ENCODE results near the gene SLC2A2.
A peak's percentile ranks its signal among the peaks of the same experiment; 100 is the strongest.
"Not testable (repeated sequence)": the region's sequence is repeated elsewhere in the genome, so short reads cannot be mapped to it uniquely, and the experiment has no call there.

The SLC2A2 gene

DNA sequence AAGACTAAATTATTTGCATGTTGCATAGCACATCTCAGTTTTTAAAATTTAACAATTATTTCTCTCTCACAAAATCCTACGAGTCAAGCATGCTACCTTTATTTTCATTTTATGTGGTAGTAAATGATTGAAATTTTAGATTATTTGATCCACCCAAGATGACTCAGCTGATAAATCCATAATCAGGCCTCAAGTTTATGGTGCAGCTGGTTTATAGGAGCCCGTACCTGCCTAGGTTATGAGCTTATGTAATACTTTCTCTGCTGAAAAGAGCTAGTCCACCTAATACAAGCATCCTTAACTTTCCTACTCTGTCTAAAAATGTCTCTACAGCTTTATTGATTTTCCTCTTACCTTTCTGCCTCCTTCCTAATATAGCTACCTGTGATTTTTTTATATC, 41.2 kb downstream of the SLC2A2 start:
- DNase-seq, result no peak

- DNase-seq, result no peak
Measured at GRCh38 chr3:170982733-170983132, 43.8 kb downstream of the SLC2A2 start.

DNA sequence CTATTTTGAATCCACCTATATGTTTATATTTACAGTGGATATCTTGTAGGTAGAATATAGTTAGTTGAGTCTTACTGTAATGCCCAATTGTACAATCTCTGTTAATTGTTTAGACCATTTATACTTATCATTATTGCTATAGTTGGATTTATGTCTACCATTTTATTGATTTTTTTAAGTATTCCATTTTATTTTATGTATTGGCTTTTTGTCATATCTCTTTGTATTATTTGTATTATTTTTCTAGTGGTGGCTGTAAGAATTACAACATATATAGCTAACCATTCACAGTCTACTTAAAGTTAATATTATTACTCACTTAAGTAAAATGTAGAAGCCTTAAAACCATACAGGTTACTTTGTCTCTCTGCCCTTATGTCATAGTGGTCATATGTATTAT, 46.1 kb downstream of the SLC2A2 start:
- DNase-seq, result no peak

GRCh38 chr3:170977949-170978745, 48.4 kb downstream of the SLC2A2 start:
- no peak for DNase-seq

- no peak for DNase-seq
Measured at GRCh38 chr3:170976190-170976519, 50.4 kb downstream of the SLC2A2 start.

DNA sequence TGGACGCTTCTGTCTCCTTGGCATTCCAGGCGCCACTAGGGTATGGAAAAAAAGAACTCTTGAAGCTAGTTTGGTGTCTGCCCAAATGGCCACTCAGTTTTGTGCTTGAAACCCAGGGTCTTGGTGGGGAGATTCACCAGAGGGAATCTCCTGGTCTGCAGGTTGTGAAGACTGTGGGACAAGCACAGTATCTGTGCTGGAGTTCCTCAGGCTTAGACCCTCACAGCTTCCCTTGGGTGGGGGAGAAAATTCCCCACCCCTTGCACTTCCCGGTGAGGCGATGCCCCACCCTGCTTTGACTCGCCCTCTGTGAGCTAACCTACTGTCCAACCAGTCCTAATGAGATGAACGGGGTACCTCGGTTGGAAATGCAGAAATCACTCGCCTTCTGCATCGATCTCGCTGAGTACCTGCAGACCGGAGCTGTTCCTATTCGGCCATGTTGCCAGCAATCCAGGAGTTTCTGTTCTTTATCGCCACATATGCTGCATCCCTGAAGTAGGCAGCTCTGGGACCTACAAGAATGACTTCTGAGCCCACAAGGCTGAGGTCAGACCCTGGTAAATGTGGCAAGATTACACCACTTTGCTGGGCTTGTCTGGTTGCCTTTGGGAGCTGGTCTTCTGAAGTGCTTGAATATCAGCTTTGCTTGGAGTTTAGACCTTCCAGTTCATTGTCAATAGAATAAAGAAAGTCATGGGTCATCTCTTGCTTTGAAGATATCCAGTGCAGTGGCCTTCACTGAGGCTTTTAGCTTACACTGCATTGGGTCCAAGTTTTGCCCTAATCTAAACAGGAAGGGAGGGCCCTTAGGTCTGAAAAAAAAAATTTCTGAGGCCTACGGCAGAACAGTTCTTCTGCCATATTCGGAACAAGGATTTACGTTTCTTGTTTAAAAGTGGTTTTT, 51.0 kb downstream of the SLC2A2 start:
- no peak for DNase-seq

GRCh38 chr3:170974872-170975271, 51.6 kb downstream of the SLC2A2 start:
- no peak for DNase-seq

- DNase-seq, result not testable (repeated sequence)
Measured at GRCh38 chr3:170972917-170973316, 53.6 kb downstream of the SLC2A2 start.

GRCh38 chr3:170967126-170967525, 59.4 kb downstream of the SLC2A2 start:
- DNase-seq, result no peak

DNA sequence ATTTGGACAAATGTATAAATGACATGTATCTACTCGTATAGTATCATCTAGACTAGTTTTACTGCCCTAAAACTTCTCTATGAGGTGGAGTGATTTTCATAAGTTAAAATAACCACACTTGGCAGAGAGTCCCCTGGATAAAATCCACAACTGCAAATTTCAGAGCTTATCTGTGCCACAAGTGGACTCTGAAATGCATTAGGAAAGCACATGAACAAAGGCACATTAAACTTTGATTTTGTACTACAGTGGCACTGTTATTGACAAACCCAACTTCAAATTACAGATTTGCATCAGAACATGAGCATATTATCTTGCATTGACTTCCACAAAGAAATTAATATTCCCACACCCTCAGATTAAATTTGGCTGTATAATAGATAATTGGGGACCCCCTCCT, 60.0 kb downstream of the SLC2A2 start:
- no peak for DNase-seq

GRCh38 chr3:170962411-170962810, 64.1 kb downstream of the SLC2A2 start:
- no peak for DNase-seq

DNA sequence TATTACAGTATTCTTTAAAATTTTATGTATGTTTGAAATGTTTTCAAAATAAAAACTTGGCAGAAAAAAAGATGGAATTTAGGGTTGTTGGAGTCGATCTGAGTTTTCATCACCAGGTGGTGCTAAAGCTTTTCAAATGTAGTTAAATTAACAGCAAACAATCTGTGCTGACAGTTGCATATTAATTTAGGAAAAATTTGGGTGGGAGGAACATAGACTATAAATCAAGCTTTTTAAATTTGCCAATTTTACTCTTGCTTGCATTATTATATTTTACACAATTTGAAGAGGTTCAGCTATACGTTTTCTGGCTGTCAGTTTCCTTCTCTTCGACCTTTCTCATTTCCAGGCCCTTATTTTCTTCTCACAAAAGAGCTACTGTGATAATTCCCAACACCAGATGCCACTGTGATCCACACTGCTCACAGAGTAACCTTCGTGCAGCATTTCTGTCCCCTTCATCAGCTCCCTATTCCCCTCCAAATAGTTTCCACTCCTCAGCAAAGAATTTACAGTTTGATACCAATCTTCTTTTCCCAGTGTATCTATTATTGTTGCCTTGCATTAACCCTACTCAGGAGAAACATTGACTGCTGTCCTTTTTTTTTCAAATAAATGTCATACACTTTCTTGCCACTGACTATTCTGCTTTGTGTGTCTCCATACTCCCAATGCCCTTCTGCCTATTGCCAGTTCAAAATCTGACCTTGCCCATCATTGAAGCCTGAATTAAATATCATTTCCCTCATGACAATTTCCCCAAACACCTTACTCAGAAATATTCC, 64.7 kb downstream of the SLC2A2 start:
- peak; percentile 33 to 42 for DNase-seq

DNA sequence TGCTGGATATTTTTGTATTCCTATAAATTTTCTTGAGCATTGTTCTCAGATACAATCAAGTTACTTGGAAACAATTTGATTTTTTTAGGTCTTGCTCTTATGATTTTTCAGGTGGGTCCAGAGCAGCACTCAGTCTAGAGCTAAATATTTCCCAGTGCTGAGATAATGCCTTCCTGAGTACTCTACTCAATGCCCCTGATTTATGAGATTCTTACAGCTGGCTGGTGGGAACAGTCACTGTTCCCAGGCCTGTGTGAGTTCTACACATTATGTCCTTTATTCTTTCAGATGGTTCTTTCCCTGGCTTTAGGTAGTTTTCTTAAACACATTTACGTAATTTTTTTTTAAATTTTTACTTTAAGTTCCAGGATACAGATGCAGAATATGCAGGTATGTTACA, 67.1 kb downstream of the SLC2A2 start:
- DNase-seq, result no peak

GRCh38 chr3:170956647-170957046, 69.9 kb downstream of the SLC2A2 start:
- no peak for DNase-seq

GRCh38 chr3:170953736-170954135, 72.8 kb downstream of the SLC2A2 start:
- no peak for DNase-seq

DNA sequence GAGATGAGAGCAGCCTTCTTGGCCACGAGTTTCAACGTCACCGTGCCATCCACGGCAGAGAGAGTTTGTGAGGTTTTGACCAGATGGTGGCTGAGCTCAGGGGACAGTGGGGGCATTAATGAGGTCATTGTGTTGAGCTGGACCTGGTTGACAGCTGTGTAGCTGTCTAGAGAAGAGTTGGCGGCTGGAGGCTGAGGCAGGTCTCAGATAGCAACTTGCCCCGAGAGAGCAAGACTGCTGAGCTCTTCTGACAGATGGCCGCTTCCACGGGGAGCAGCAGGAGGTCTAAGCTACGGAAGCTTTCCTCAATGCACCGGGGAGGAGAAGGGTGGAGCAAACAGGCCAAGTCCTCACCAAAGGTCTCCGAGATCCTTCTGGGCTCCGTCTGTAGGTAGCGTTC, 73.3 kb downstream of the SLC2A2 start:
- DNase-seq, result no peak

DNA sequence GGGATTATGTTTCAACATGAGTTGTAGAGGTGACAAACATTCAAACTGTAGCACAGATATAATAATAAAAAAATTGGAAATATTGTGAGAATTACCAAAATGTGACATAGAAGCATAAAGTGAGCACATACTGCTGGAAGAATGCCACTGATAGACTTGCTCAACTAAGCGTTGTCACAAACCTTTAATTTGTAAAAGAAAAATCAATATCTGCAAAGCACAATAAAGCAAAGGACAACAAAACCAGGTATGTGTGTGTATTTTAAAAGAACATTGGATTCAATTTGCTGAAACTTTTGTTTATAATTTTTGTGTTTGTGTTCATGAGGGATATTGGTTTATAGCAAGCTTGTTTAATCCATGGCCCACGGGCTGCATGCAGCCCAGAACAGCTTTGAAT, 77.3 kb downstream of the SLC2A2 start:
- DNase-seq, result no peak

- no peak for DNase-seq
Measured at GRCh38 chr3:170947018-170947769, 79.3 kb downstream of the SLC2A2 start.
